Upper lobe of left lung (tissue), 6 donors: ENCODE data around the gene LGALS4. TPM values are rescaled to one million over a fixed set of nuclear protein-coding genes. Genes with fewer than 3 reads are reported as not detected.

Experiments used
- ATAC-seq, 2 donors: fragments of 200-7000 bp; cut with Tn5 transposase; one replicate each; pipeline ENCODE4 v1.9.1; 2022; ENCODE audit warnings: mild to moderate bottlenecking in 2 of 2, moderate library complexity in 2 of 2; ENCODE audit not compliant: low FRiP score in 2 of 2
- DNase-seq, 2 donors: peaks; one replicate each; pipeline ENCODE4 v3.0.0-alpha.2; 2019 to 2020
- H3K27ac ChIP-seq, 4 donors: fragments of 200-600 bp; sonication (generic); one replicate each; pipeline ENCODE4 v1.5.1; 2016 to 2019
- H3K27me3 ChIP-seq, 4 donors: fragments of 200-600 bp; sonication (generic); one replicate each; pipeline ENCODE4 v1.5.1; 2017 to 2019
- H3K36me3 ChIP-seq, 4 donors: fragments of 200-600 bp; sonication (generic); one replicate each; pipeline ENCODE4 v1.5.1; 2016 to 2019
- H3K4me1 ChIP-seq, 4 donors: fragments of 200-600 bp; sonication (generic); one replicate each; pipeline ENCODE4 v1.5.1; 2018 to 2019
- H3K4me3 ChIP-seq, 4 donors: fragments of 200-600 bp; sonication (generic); one replicate each; pipeline ENCODE4 v1.5.1; 2017 to 2019; ENCODE audit warnings: mild to moderate bottlenecking in 2 of 4, moderate library complexity in 1 of 4
- H3K9me3 ChIP-seq, 4 donors: fragments of 200-600 bp; sonication (generic); one replicate each; pipeline ENCODE4 v1.5.1; 2018 to 2019
- CTCF ChIP-seq, 6 experiments: fragments of 450-650 bp in 4 of 6; fragments of 200-600 bp in 2 of 6; sonication (generic) in 2 of 6; IDR thresholded peaks; one replicate each; pipeline ENCODE4 v1.5.1; 2016 to 2019; ENCODE audit warnings: antibody characterized with exemption in 6 of 6
- EP300 ChIP-seq, 4 donors: sonication (generic); formaldehyde crosslinking; IDR thresholded peaks; one replicate each; pipeline ENCODE4 v1.5.1; 2017; ENCODE audit warnings: antibody characterized with exemption in 4 of 4, control low read depth in 2 of 4
- POLR2A ChIP-seq, 4 donors: fragments of 450-650 bp; IDR thresholded peaks; one replicate each; pipeline ENCODE4 v1.5.1; 2016 to 2017; ENCODE audit warnings: antibody characterized with exemption in 4 of 4, mild to moderate bottlenecking in 2 of 4
- POLR2AphosphoS5 ChIP-seq, 2 donors: sonication (generic); formaldehyde crosslinking; IDR thresholded peaks; one replicate each; pipeline ENCODE4 v1.5.1; 2017; ENCODE audit warnings: antibody characterized with exemption in 2 of 2
- WGBS, 2 donors: methylation state at CpG; one replicate each; pipeline ENCODE4 v1.1.5; 2017 to 2018; 5-methylcytosine and 5-hydroxymethylcytosine counted together
- total RNA-seq, 6 donors: library from RNA; depleted of rRNA in 4 of 6; stranded (reverse); fragments of >200 nt in 4 of 6; gene quantifications; one replicate each; pipeline versions ENCODE4 v1.1.0 to v1.2.1, GENCODE V29; 2016 to 2021
- donor health status: DM: no; HTN: no; CAD: no; lungs with moderate emphysema.
- donor health status: DM: no; HTN: yes; CAD: no; lungs with severe emphysema.

LGALS4 gene
- total RNA-seq, 6 donors from 2014 or later = 3.1 to 12.3 (median 5.0) TPM

- no peaks in the 10 kb centered on the region for H3K9me3 ChIP-seq
- H3K4me1 ChIP-seq = peaks cover 35 to 49% (median 39%) of the 10 kb centered on the region in 4 donors
- TF ChIP-seq EP300 (IDR thresholded peaks at IDR 0.05) (peak in 1 of 4 donors; percentile 34), POLR2AphosphoS5 (IDR thresholded peaks at IDR 0.05) (peak; percentile 71 to 93), CTCF (IDR thresholded peaks at IDR 0.05) (peak in 5 of 6 experiments; percentile 21 to 47 (median 37)), POLR2A (IDR thresholded peaks at IDR 0.05) (peak in 3 of 4 donors; percentile 58 to 95 (median 94))
- peak; percentile 87 to 96 for ATAC-seq
- DNase-seq = peak in 1 of 2 donors; percentile 95
- H3K27me3 ChIP-seq = no peaks in the 10 kb centered on the region
- WGBS, 2 donors = 0 to 1% methylated on average over 26 of the region's 26 CpGs
- peak overlapping the region; percentile 64 to 86 (median 74) for H3K4me3 ChIP-seq
- peaks cover 18 to 28% (median 20%) of the 10 kb centered on the region in 4 donors for H3K36me3 ChIP-seq
- H3K27ac ChIP-seq = peak overlapping the region; percentile 97 to 100 (median 98)
These were observed 37.8 kb upstream of the LGALS4 start for GRCh38 chr19:38850436-38850975.

DNA sequence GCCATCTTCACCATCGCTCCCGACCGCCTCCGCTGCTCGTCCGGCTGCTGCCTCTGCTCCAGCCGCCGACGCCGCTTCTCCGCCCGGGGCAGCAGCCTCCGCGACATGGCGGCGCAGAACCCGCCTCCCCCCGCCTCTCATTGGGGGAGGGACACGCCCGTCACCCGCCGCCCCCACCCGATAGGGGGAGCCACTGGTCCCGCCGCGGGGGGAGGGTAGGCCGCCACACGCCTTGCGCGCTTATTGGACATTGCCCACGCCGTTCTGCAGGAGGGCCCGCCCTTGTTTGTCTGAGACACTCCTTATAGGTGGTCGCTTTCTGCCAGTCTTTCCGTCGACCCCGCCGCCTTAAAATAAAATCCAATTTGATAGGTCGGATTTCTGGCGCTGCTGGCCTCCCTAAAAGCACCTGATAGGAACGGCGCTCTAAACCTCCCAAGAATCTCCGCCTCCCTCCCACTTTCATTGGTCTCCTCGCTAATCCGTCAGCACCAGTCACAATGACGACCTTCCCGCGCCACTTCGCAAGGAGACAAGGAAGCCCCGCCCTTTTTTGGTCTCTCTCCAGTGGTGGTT is 37.2 kb upstream of the LGALS4 start, which contains the start of gene HNRNPL:
Gene HNRNPL, minus strand, starts transcription at position 127 of the 576 bp plus-strand sequence. Its CDS starts 20 bp downstream, at position 107.
- 0% methylated on average over 15 to 24 of the region's 50 CpGs for WGBS, 2 donors
- DNase-seq (peak; percentile 100), ATAC-seq (peak; percentile 89 to 96)
- Histone ChIP-seq H3K4me3 (peak within 1 kb of the TSS; percentile 70 to 91 (median 87)), H3K27me3 (no peaks in the 10 kb centered on the region), H3K36me3 (peaks cover 24 to 33% (median 25%) of the 10 kb centered on the region in 4 donors), H3K9me3 (no peaks in the 10 kb centered on the region), H3K27ac (peak within 1 kb of the TSS; percentile 100), H3K4me1 (peaks cover 35 to 50% (median 39%) of the 10 kb centered on the region in 4 donors)
- peak; percentile 79 to 99 (median 98) for TF ChIP-seq POLR2A (IDR thresholded peaks at IDR 0.05)
- peak in 5 of 6 experiments; percentile 20 to 78 (median 73) for TF ChIP-seq CTCF (IDR thresholded peaks at IDR 0.05)
- peak; percentile 96 to 99 for TF ChIP-seq POLR2AphosphoS5 (IDR thresholded peaks at IDR 0.05)
- peak in 1 of 4 donors; percentile 37 for TF ChIP-seq EP300 (IDR thresholded peaks at IDR 0.05)

- peak; percentile 59 to 75 for ATAC-seq
- peak overlapping the region; percentile 100 for H3K27ac ChIP-seq
- H3K4me1 ChIP-seq = peaks cover 35 to 50% (median 39%) of the 10 kb centered on the region in 4 donors
- H3K36me3 ChIP-seq = peaks cover 29 to 40% (median 32%) of the 10 kb centered on the region in 4 donors
- TF ChIP-seq POLR2A (IDR thresholded peaks at IDR 0.05) (no peak), POLR2AphosphoS5 (IDR thresholded peaks at IDR 0.05) (peak in 1 of 2 donors; percentile 45), CTCF (IDR thresholded peaks at IDR 0.05) (peak in 1 of 6 experiments; percentile 10), EP300 (IDR thresholded peaks at IDR 0.05) (peak in 1 of 4 donors; percentile 57)
- H3K4me3 ChIP-seq = peak overlapping the region; percentile 70 to 91 (median 87)
- no peaks in the 10 kb centered on the region for H3K9me3 ChIP-seq
- no peaks in the 10 kb centered on the region for H3K27me3 ChIP-seq
- peak; percentile 96 to 100 for DNase-seq
- 0 to 1% methylated on average over 11 to 30 of the region's 76 CpGs for WGBS, 2 donors
These were observed 36.6 kb upstream of the LGALS4 start for GRCh38 chr19:38849147-38849859.

- H3K9me3 ChIP-seq = no peaks in the 10 kb centered on the region
- H3K27ac ChIP-seq = peak overlapping the region; percentile 100
- peaks cover 35 to 54% (median 39%) of the 10 kb centered on the region in 4 donors for H3K4me1 ChIP-seq
- H3K4me3 ChIP-seq = peak overlapping the region; percentile 70 to 91 (median 87)
- TF ChIP-seq EP300 (IDR thresholded peaks at IDR 0.05) (no peak), POLR2AphosphoS5 (IDR thresholded peaks at IDR 0.05) (no peak), CTCF (IDR thresholded peaks at IDR 0.05) (no peak), POLR2A (IDR thresholded peaks at IDR 0.05) (no peak)
- ATAC-seq = no peak
- DNase-seq = no peak
- H3K36me3 ChIP-seq = peaks cover 37 to 47% (median 40%) of the 10 kb centered on the region in 4 donors
- no peaks in the 10 kb centered on the region for H3K27me3 ChIP-seq
- 20 to 21% methylated on average over 22 of the region's 22 CpGs for WGBS, 2 donors
These were observed 35.8 kb upstream of the LGALS4 start for GRCh38 chr19:38848299-38849146.
